Vagina (tissue), 2 donors: ENCODE data around the gene KRTAP5-9.

ENCODE experiments used
- CTCF ChIP-seq, 3 experiments: fragments of 450-650 bp in 2 of 3; fragments of 200-600 bp in 1 of 3; sonication (generic) in 1 of 3; IDR thresholded peaks; one replicate each; pipeline ENCODE4 v1.5.1; 2017 to 2019; ENCODE audit warnings: antibody characterized with exemption in 3 of 3, mild to moderate bottlenecking in 2 of 3, moderate library complexity in 2 of 3
- POLR2A ChIP-seq, 2 donors: fragments of 450-650 bp; IDR thresholded peaks; one replicate each; pipeline ENCODE4 v1.6.1; 2017; ENCODE audit warnings: antibody characterized with exemption in 2 of 2, mild to moderate bottlenecking in 2 of 2, moderate library complexity in 2 of 2
- POLR2AphosphoS5 ChIP-seq, 2 donors: sonication (generic); formaldehyde crosslinking; IDR thresholded peaks; one replicate each; pipeline ENCODE4 v1.9.0; 2017; ENCODE audit warnings: antibody characterized with exemption in 2 of 2, mild to moderate bottlenecking in 2 of 2, low read depth in 1 of 2; ENCODE audit not compliant: insufficient read depth in 1 of 2

GRCh38 chr11:71572811-71573210 lies 24.6 kb downstream of the KRTAP5-9 start:
- TF ChIP-seq CTCF (IDR thresholded peaks at IDR 0.05) (no peak), POLR2A (IDR thresholded peaks at IDR 0.05) (no peak), POLR2AphosphoS5 (IDR thresholded peaks at IDR 0.05; ENCODE audit: insufficient read depth in 1 of 2, low read depth in 1 of 2) (no peak)
